HepG2 (cell line): ENCODE data around the gene RPTOR. TPM values are rescaled to one million over a fixed set of nuclear protein-coding genes. Genes with fewer than 3 reads are reported as not detected.

Source experiments
- AHR ChIP-seq: IDR thresholded peaks from 2 replicates; pipeline ENCODE4 v1.6.1; 2018; ENCODE audit warnings: missing genetic modification reagents, missing compliant biosample characterization
- FOXA1 ChIP-seq, 2 experiments: fragments of 450-650 bp in 1 of 2; sonication (generic) in 1 of 2; formaldehyde crosslinking in 1 of 2; IDR thresholded peaks; 2 replicates each; pipeline versions ENCODE4 v1.4.0 to v1.6.1; 2016 to 2020; ENCODE audit warnings: missing genetic modification reagents in 1 of 2
- FOXK1 ChIP-seq: sonication (generic); formaldehyde crosslinking; IDR thresholded peaks from 2 replicates; pipeline ENCODE4 v1.4.0; 2020; ENCODE audit warnings: low read depth, missing genetic modification reagents, borderline replicate concordance
- FOXK2 ChIP-seq: fragments of 450-650 bp; IDR thresholded peaks from 2 replicates; pipeline ENCODE4 v1.6.1; 2016
- IKZF1 ChIP-seq: fragments of 450-650 bp; IDR thresholded peaks from 2 replicates; pipeline ENCODE4 v1.7.1; 2016
- KDM6A ChIP-seq: IDR thresholded peaks from 2 replicates; pipeline ENCODE4 v1.6.1; 2016; ENCODE audit warnings: low read depth
- REXO4 ChIP-seq: sonication (generic); formaldehyde crosslinking; IDR thresholded peaks from 2 replicates; pipeline ENCODE4 v1.8.0; 2022; ENCODE audit warnings: missing genetic modification reagents, mild to moderate bottlenecking, borderline replicate concordance
- SRF ChIP-seq: IDR thresholded peaks from 2 replicates; pipeline ENCODE4 v1.6.1; 2011; ENCODE audit warnings: mild to moderate bottlenecking, low read depth, low read length, moderate library complexity
- SYNCRIP ChIP-seq: fragments of 200-400 bp; formaldehyde crosslinking; IDR thresholded peaks from 2 replicates; pipeline ENCODE4 v1.6.1; 2018; ENCODE audit warnings: mild to moderate bottlenecking, low read depth, low read length; ENCODE audit not compliant: insufficient read depth
- TRIM24 ChIP-seq: sonication (generic); formaldehyde crosslinking; IDR thresholded peaks from 2 replicates; pipeline ENCODE4 v1.8.0; 2022; ENCODE audit warnings: mild to moderate bottlenecking, missing genetic modification reagents
- ZFP36L2 ChIP-seq: sonication (generic); formaldehyde crosslinking; IDR thresholded peaks from 2 replicates; pipeline ENCODE4 v1.4.0; 2020; ENCODE audit warnings: missing genetic modification reagents
- ZFP37 ChIP-seq: sonication (generic); formaldehyde crosslinking; IDR thresholded peaks from 2 replicates; pipeline ENCODE4 v1.4.0; 2020; ENCODE audit warnings: missing genetic modification reagents, borderline replicate concordance
- ZNF354B ChIP-seq: sonication (generic); formaldehyde crosslinking; IDR thresholded peaks from 2 replicates; pipeline ENCODE4 v1.8.0; 2022; ENCODE audit warnings: mild to moderate bottlenecking, missing genetic modification reagents
- ZNF552 ChIP-seq: sonication (generic); formaldehyde crosslinking; IDR thresholded peaks from 2 replicates; pipeline ENCODE4 v1.9.0; 2022; ENCODE audit warnings: missing genetic modification reagents, mild to moderate bottlenecking, borderline replicate concordance
- ZNF7 ChIP-seq: IDR thresholded peaks from 2 replicates; pipeline ENCODE4 v1.6.1; 2016; ENCODE audit warnings: missing biosample characterization, missing genetic modification reagents
- ZNF703 ChIP-seq: sonication (generic); formaldehyde crosslinking; IDR thresholded peaks from 2 replicates; pipeline ENCODE4 v1.5.1; 2020; ENCODE audit warnings: missing genetic modification reagents, mild to moderate bottlenecking, moderate library complexity, borderline replicate concordance
- ZNF709 ChIP-seq: sonication (generic); formaldehyde crosslinking; IDR thresholded peaks from 2 replicates; pipeline ENCODE4 v1.5.0; 2020; ENCODE audit warnings: mild to moderate bottlenecking, missing genetic modification reagents
- ZSCAN12 ChIP-seq: sonication (generic); formaldehyde crosslinking; IDR thresholded peaks from 2 replicates; pipeline ENCODE4 v1.9.0; 2021; ENCODE audit warnings: mild to moderate bottlenecking, missing genetic modification reagents
- polyA plus RNA-seq, 8 experiments: library from polyadenylated mRNA; depleted of rRNA in 3 of 8; stranded (reverse) in 7 of 8; unstranded in 1 of 8; fragments of >200 nt; fragmentation: Illumina TruSeq in 4 of 8; extraction: Trizol in 4 of 8; gene quantifications; 2 replicates each; pipeline versions ENCODE4 v1.2.1 to v1.2.3, GENCODE V29; 2011 to 2016; ENCODE audit warnings: low read depth in 4 of 8, missing spikeins in 1 of 8, mixed read lengths in 1 of 8; ENCODE audit not compliant: insufficient read depth in 1 of 8
- total RNA-seq, 5 experiments: library from RNA; depleted of rRNA; stranded (reverse); fragments of >200 nt; fragmentation: Illumina TruSeq; extraction: Trizol; gene quantifications; 2 replicates each; pipeline ENCODE4 v1.2.3, GENCODE V29; 2016; ENCODE audit warnings: low read depth in 1 of 5
- TF ChIP-seq, protein P1 (sequence below): sonication (generic); formaldehyde crosslinking; IDR thresholded peaks from 2 replicates; pipeline ENCODE4 v1.9.0; 2021; ENCODE audit warnings: missing genetic modification reagents, mild to moderate bottlenecking, borderline replicate concordance
- TF ChIP-seq, protein P2 (sequence below): sonication (generic); formaldehyde crosslinking; IDR thresholded peaks from 2 replicates; pipeline ENCODE4 v1.8.1; 2023; ENCODE audit warnings: mild to moderate bottlenecking, missing genetic modification reagents
- TF ChIP-seq, protein P3 (sequence below): sonication (generic); formaldehyde crosslinking; IDR thresholded peaks from 2 replicates; pipeline ENCODE4 v1.8.1; 2023; ENCODE audit warnings: missing genetic modification reagents, mild to moderate bottlenecking, borderline replicate concordance
- TF ChIP-seq, protein P4 (sequence below): IDR thresholded peaks from 2 replicates; pipeline ENCODE4 v1.6.1; 2018; ENCODE audit warnings: missing genetic modification reagents
- TF ChIP-seq, protein P5 (sequence below): sonication (generic); formaldehyde crosslinking; IDR thresholded peaks from 2 replicates; pipeline ENCODE4 v1.9.0; 2022; ENCODE audit warnings: low read depth, missing genetic modification reagents
- TF ChIP-seq, protein P6 (sequence below): IDR thresholded peaks from 2 replicates; pipeline ENCODE4 v1.6.1; 2016; ENCODE audit warnings: low read depth, control low read depth

Gene RPTOR
- total and polyA plus RNA-seq, 2 of the 13 experiments (the other 11 are each of a cell fraction or from before 2014, with no cell fraction given) = 6.6 to 25.3 TPM

DNA sequence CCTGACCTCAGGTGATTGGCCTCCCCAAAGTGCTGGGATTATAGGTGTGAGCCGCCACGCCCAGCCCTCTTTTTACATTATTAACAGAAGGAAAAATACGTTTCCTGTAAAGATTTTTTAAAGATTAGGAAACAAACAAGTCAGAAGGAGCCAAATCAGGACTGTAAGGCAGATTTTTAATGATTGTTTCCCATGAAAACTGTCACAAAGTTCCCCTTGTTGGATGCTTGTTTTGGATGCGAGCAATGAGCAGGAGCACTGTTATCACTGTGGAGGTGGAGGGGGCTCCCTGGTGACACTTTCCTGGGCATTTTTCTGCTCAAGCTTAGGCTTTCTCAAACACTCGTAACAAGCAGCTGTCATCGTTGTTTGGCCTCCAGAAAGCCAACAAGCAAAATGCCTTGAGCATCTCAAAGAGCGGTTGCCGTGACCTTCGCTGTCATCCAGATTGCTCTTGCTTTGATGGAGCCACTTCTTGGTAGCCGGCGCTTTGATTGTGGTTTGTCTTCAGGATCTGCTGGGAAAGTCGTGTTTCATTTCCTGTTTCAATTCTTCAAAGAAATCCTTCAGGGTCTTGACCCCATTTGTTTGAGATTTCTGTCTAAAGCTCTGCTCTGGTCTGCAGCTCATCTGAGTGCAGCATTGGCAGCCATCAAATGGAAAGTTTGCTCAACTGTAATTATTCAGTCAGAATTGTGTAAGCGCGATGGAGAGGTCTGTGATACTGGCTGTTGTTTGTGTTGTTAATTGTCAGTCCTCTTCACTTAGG is 128.7 kb downstream of the RPTOR start (continued):
- TF ChIP-seq, protein P1, sequence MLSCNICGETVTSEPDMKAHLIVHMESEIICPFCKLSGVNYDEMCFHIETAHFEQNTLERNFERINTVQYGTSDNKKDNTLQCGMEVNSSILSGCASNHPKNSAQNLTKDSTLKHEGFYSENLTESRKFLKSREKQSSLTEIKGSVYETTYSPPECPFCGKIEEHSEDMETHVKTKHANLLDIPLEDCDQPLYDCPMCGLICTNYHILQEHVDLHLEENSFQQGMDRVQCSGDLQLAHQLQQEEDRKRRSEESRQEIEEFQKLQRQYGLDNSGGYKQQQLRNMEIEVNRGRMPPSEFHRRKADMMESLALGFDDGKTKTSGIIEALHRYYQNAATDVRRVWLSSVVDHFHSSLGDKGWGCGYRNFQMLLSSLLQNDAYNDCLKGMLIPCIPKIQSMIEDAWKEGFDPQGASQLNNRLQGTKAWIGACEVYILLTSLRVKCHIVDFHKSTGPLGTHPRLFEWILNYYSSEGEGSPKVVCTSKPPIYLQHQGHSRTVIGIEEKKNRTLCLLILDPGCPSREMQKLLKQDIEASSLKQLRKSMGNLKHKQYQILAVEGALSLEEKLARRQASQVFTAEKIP (CRISPR knock-in tag) = no peak
- TF ChIP-seq FOXK1 (CRISPR knock-in tag) (peak; percentile 37; the same call in 1 of the 2 replicates), IKZF1 (no peak), ZFP36L2 (CRISPR knock-in tag) (no peak), SYNCRIP (no peak), ZNF552 (CRISPR knock-in tag) (0 out of 2 replicates have a peak, but pooled peaks have one; percentile 26), ZNF703 (CRISPR knock-in tag) (no peak), FOXA1 (IDR thresholded peaks at IDR 0.05) (no peak), FOXA1 (CRISPR knock-in tag; IDR thresholded peaks at IDR 0.05) (peak; percentile 88), TRIM24 (CRISPR knock-in tag) (no peak), AHR (CRISPR knock-in tag) (no peak), ZNF354B (CRISPR knock-in tag) (no peak; the same call in 1 of the 2 replicates), FOXK2 (no peak), ZNF709 (no peak), SRF (no peak), KDM6A (CRISPR knock-in tag) (peak; percentile 61; the same call in 1 of the 2 replicates), ZNF7 (CRISPR knock-in tag) (no peak), ZFP37 (no peak), ZSCAN12 (no peak), REXO4 (CRISPR knock-in tag) (no peak)
- TF ChIP-seq, protein P2, sequence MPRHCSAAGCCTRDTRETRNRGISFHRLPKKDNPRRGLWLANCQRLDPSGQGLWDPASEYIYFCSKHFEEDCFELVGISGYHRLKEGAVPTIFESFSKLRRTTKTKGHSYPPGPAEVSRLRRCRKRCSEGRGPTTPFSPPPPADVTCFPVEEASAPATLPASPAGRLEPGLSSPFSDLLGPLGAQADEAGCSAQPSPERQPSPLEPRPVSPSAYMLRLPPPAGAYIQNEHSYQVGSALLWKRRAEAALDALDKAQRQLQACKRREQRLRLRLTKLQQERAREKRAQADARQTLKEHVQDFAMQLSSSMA (CRISPR knock-in tag) = no peak
- TF ChIP-seq, protein P3, sequence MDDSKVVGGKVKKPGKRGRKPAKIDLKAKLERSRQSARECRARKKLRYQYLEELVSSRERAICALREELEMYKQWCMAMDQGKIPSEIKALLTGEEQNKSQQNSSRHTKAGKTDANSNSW (CRISPR knock-in tag) = no peak
- TF ChIP-seq, protein P4, sequence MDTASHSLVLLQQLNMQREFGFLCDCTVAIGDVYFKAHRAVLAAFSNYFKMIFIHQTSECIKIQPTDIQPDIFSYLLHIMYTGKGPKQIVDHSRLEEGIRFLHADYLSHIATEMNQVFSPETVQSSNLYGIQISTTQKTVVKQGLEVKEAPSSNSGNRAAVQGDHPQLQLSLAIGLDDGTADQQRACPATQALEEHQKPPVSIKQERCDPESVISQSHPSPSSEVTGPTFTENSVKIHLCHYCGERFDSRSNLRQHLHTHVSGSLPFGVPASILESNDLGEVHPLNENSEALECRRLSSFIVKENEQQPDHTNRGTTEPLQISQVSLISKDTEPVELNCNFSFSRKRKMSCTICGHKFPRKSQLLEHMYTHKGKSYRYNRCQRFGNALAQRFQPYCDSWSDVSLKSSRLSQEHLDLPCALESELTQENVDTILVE = peak; percentile 83
- TF ChIP-seq, protein P5, sequence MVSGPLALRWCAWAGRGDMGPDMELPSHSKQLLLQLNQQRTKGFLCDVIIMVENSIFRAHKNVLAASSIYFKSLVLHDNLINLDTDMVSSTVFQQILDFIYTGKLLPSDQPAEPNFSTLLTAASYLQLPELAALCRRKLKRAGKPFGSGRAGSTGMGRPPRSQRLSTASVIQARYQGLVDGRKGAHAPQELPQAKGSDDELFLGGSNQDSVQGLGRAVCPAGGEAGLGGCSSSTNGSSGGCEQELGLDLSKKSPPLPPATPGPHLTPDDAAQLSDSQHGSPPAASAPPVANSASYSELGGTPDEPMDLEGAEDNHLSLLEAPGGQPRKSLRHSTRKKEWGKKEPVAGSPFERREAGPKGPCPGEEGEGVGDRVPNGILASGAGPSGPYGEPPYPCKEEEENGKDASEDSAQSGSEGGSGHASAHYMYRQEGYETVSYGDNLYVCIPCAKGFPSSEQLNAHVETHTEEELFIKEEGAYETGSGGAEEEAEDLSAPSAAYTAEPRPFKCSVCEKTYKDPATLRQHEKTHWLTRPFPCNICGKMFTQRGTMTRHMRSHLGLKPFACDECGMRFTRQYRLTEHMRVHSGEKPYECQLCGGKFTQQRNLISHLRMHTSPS (CRISPR knock-in tag) = no peak
- TF ChIP-seq, protein P6, sequence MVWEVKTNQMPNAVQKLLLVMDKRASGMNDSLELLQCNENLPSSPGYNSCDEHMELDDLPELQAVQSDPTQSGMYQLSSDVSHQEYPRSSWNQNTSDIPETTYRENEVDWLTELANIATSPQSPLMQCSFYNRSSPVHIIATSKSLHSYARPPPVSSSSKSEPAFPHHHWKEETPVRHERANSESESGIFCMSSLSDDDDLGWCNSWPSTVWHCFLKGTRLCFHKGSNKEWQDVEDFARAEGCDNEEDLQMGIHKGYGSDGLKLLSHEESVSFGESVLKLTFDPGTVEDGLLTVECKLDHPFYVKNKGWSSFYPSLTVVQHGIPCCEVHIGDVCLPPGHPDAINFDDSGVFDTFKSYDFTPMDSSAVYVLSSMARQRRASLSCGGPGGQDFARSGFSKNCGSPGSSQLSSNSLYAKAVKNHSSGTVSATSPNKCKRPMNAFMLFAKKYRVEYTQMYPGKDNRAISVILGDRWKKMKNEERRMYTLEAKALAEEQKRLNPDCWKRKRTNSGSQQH = no peak
